Globus pallidus (tissue), 1 donor: ENCODE data around the gene OR2T27.
A peak's percentile ranks its signal among the peaks of the same experiment; 100 is the strongest.
"Not testable (repeated sequence)": the region's sequence is repeated elsewhere in the genome, so short reads cannot be mapped to it uniquely, and the experiment has no call there.

Source experiments
- DNase-seq: peaks from one replicate; pipeline ENCODE4 v3.0.0-alpha.2; 2015; ENCODE audit warnings: low spot score

OR2T27 gene

DNA sequence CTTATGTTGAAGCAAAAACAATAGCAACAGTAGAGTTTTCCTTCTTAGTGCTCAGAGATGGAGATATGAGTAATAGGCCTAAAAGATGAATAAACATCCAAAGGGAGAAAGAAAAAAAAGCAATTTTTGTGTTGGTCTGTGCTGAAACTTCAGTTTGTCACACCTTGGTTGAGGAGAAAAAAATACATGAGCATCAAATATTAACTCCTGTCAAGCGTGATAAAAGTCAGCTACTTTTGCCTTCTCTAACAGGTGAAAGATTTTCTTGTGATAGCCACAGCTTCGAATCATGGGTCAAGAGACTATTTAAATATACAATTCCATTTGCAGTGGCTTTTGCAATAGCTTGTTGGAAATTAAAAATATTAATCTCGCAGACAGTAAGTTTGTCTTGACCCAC, 14.4 kb downstream of the OR2T27 start:
- DNase-seq = not testable (repeated sequence)

DNA sequence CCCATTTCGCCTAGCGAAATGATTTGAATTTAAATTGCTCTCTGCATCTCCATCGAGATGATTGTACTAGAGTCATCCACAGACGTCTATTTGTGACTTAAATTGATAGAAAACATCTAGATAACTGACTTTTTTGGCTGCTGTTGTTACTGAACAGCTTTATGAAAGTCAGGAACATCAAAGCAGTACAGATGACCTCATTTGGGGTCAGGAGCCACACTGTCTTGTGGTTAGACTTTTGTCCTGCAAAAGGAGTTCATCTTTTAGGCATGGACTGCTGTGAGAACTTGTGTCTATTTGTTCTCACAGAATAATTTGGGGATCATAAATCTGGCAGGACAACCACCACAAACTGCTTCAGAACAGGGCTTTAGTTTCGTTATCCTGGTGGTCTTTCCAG, 15.7 kb downstream of the OR2T27 start:
- DNase-seq = not testable (repeated sequence)

GRCh38 chr1:248636612-248637011, 18.7 kb downstream of the OR2T27 start:
- not testable (repeated sequence) for DNase-seq

DNA sequence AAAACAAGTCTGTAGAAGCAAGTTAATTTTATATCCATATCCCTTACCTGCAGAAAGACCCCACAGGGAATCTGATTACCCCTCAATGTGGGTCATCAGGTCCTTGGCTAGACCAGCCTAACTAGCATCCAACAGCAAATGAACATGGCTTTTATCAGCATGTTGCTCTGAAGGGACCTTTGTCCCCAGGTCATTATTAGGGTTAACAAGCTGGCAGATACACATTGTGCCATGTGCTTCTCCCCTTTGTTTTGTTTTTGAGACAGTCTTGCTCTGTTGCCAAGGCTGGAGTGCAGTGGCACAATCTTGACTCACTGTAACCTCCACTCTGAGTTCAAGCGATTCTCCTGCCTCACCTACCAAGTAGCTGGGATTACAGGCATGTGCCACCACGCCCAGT, 20.3 kb downstream of the OR2T27 start, which contains the start of gene OR2T11:
TSS of gene OR2T11 (minus strand) at position 101 of the 400 bp plus-strand sequence. CDS start 7,963 bp downstream, outside the sequence.
- not testable (repeated sequence) for DNase-seq

DNA sequence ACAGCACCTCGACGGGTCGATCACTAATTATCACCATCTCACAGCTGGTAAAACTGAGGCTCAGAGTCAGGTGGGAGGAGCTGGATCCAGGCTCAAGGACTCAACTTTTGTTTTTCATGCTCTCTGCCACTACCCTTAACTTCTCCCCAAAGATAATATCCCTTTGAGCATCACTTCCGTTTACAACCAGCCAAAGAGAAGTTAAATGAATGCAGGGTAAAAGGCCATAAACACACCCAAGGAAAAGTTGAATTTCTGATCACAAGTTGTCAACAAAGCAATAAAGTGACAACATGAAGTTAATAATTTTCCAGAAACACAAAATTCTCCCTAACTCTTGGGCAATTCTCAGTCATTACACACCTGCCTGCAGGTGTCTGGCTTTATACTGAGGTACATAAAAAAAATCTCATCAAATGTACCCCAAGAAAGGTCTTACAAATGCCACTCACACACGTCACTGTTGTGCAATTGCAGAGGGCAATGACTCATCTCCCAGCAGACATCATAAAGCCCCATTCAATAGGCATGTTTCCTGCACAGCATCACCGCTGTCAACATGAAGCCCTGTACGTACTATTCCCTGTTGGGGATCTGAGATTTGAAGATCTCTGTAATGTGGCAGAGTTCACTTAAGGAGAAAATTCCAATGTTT, 23.8 kb downstream of the OR2T27 start:
- DNase-seq = no peak

- DNase-seq = no peak
These were observed 24.8 kb downstream of the OR2T27 start for GRCh38 chr1:248630551-248630950.

GRCh38 chr1:248627971-248628844, 27.1 kb downstream of the OR2T27 start:
- DNase-seq = no peak

DNA sequence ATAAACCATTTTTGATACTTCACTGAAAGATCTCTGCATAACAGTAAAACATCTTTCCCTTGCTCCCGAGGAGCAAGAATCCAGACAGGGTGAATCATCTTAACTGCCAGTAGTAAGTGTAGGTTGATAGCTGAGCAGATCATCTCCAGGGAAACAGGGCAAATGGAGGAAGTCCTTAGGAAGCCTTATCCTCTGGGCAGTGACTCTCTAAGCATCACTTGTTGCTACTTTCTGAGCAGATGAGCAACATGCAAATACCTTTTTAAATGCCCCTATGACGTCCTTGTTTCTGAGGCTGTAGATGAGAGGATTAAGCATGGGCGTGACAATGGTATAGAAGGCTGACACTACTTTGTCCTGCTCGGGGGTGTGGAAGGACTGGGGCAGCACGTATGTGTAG, 29.4 kb downstream of the OR2T27 start:
- DNase-seq = no peak

GRCh38 chr1:248625166-248625565, 30.2 kb downstream of the OR2T27 start:
- no peak for DNase-seq

DNA sequence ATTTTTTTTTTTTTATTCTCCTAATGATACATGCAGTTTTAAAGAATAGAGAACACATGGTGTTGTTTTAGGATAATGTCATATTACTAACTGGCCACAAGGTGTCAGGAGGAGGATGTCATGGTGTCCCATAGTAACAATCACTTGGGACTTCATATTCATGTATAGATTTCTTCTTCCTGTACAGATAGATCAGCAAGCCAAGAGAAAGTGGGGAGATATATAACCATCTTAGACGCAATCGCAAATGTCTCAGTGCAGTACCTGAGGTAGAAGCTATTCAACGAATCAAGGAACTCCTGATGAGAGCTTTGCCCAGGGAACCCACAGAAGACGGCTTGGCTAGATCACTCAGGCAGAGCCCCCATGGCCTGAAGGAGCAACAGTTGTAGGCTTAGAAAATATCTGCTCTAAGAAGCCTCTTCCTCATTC, 32.7 kb downstream of the OR2T27 start:
- peak; percentile 13 for DNase-seq

DNA sequence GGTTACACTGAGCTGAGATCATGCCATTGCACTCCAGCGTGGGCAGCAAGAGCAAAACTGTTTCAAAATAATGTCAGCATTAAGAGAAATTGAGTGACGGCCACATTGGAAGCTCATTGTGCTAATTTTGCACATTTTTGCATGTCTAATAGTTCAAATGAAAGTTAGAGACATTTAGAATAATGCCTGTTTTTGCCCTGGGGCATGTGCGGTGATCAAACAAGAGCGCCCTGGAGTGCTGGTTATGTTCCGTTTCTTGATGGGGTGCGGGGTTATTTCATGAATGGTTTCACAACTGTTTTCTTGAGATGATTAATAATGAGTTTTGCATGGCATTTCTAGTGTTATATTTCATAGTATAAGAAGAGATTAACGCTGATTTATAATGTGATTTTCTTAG, 33.6 kb downstream of the OR2T27 start:
- no peak for DNase-seq

DNA sequence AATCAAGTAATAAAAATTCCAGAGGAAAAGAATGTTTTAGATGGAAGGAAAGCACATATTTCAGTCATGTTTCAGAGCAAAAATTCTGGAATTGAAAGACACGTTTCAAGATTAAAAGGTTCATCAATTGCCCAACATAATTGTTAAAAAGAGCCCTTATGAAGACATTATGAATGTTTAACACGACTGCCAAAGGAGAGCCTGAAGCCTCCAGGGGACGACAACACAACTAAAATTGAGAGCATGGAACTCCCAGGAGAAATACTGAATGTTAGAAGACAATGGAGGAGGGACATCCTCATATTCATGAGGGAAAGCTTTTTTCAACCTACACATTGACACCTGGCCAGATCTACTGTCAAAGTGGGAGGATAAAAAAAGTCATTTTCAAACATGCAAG, 36.5 kb downstream of the OR2T27 start:
- DNase-seq = peak; percentile 53

GRCh38 chr1:248618119-248618518, 37.2 kb downstream of the OR2T27 start:
- no peak for DNase-seq

DNA sequence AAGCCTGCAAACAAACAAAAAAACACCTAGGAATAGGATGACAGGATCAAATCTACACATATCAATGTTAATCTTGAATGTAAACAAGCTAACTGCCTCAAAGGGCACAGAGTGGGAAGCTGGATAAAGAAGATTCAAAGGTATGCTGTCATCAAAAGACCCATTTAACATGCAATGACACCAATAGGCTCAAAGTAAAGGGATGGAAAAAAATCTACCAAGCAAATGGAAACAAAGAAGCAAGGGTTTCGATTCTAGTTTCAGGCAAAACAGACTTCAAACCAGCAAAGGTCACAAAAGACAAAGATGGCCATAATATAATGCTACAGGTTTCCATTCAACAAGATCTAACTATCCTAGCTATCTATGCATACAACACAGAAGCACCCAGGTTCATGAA, 41.6 kb downstream of the OR2T27 start:
- no peak for DNase-seq

DNA sequence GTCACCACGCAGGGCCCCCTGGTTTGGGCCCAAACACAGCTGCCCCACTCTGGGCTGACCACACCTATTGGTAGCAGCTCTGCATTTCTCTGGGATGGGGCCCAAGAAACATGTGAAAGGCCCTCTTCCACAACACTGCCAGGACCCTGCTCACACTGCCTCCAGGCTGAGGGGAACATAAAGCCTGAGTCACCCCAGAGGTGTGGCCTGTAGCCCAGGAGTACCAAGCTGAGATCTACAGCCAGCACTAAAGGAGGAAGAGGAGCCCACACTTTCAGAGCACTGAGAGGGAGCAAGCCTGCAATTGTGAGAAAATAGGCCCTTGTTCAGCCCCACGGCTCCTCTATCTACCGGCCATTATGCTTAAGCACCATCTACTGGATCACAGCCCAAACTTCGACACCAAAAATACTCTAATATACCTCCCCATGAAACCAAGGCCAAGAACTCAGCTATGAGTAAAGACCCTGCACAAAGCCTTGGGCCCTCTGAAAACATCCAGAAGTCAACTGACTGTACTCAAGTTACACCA, 43.4 kb downstream of the OR2T27 start:
- DNase-seq = no peak

- no peak for DNase-seq
These were observed 45.0 kb downstream of the OR2T27 start for GRCh38 chr1:248610301-248610700.
